Endothelial cell of umbilical vein (primary cell): ENCODE results near the gene ZNF438. TPM values are rescaled to one million over a fixed set of nuclear protein-coding genes. Genes with fewer than 3 reads are reported as not detected.

ENCODE experiments used
- BruUV-seq: library from RNA; stranded (reverse); fragments of 400-500 nt; replicated peaks from 2 replicates; lab custom pipeline; 2021; lab: Mats Ljungman, UMichigan
- CTCF ChIA-PET: fragments of 300-600, 350-600 bp; sonication (Branson Sonifier 250); formaldehyde crosslinking; loops from one replicate; lab custom pipeline; 2021; ENCODE audit warnings: antibody characterized with exemption, inconsistent platforms; lab: Charles Lee
- POLR2A ChIA-PET: fragments of 300-600, 350-600 bp; sonication (Branson Sonifier 250); formaldehyde crosslinking; loops from one replicate; lab custom pipeline; 2021; ENCODE audit warnings: antibody characterized with exemption, inconsistent platforms; lab: Charles Lee
- DNase-seq: peaks from one replicate; pipeline ENCODE4 v3.0.0-alpha.2; 2011; ENCODE audit warnings: low read depth, low spot score
- FAIRE-seq: peaks from 2 replicates; lab custom pipeline; 2011; peaks lifted over from hg19 to GRCh38; lab: Jason Lieb, UNC
- H2AFZ ChIP-seq: 2 replicates; pipeline ENCODE4 v1.6.0; 2012; ENCODE audit warnings: low read depth, low read length, control low read depth, inconsistent platforms
- H3K27ac ChIP-seq: 2 replicates; pipeline ENCODE4 v1.5.1; 2011; ENCODE audit warnings: low read depth, mild to moderate bottlenecking, control low read depth, low read length, moderate library complexity; ENCODE audit not compliant: insufficient read depth
- H3K27me3 ChIP-seq, 2 experiments: 2 replicates each; pipeline versions ENCODE4 v1.6.0 to v1.6.1; 2011; ENCODE audit warnings: low read length in 2 of 2, mixed read lengths in 1 of 2; ENCODE audit not compliant: control insufficient read depth in 2 of 2, insufficient read depth in 2 of 2
- H3K36me3 ChIP-seq, 2 experiments: 2 replicates in 1 of 2; 3 replicates in 1 of 2; pipeline ENCODE4 v1.5.1; 2011; ENCODE audit warnings: low read length in 2 of 2, mild to moderate bottlenecking in 1 of 2, moderate library complexity in 1 of 2; ENCODE audit not compliant: control insufficient read depth in 2 of 2, insufficient read depth in 2 of 2; ENCODE audit errors: extremely low read depth in 1 of 2
- H3K4me1 ChIP-seq: 3 replicates; pipeline ENCODE4 v1.5.1; 2011; ENCODE audit warnings: mild to moderate bottlenecking, low read length; ENCODE audit not compliant: control insufficient read depth, insufficient read depth; ENCODE audit errors: extremely low read depth
- H3K4me2 ChIP-seq: 2 replicates; pipeline ENCODE4 v1.6.1; 2011; ENCODE audit warnings: low read length, control low read depth, mixed read lengths; ENCODE audit not compliant: insufficient read depth
- H3K4me3 ChIP-seq, 3 experiments: fragments of 200-600 bp in 1 of 3; sonication (generic), shearing (Covaris generic) in 1 of 3; replicated peaks in 1 of 3; 2 replicates each; pipeline ENCODE4 v1.5.1; 2011 to 2016; ENCODE audit warnings: control low read depth in 3 of 3, low read length in 3 of 3, mild to moderate bottlenecking in 2 of 3, inconsistent platforms in 1 of 3, low read depth in 1 of 3, moderate library complexity in 1 of 3; ENCODE audit not compliant: insufficient read depth in 1 of 3
- H3K79me2 ChIP-seq: 2 replicates; pipeline ENCODE4 v1.6.0; 2012; ENCODE audit warnings: low read length, inconsistent platforms; ENCODE audit not compliant: control insufficient read depth, insufficient read depth
- H3K9ac ChIP-seq: replicated peaks from 2 replicates; pipeline ENCODE3; 2011; ENCODE audit warnings: low read length, control low read depth; ENCODE audit not compliant: insufficient read depth; ENCODE audit errors: extremely low read depth
- H3K9me1 ChIP-seq: replicated peaks from 3 replicates; pipeline ENCODE4 v1.6.0; 2011; ENCODE audit warnings: mild to moderate bottlenecking, low read length; ENCODE audit not compliant: control insufficient read depth, insufficient read depth; ENCODE audit errors: extremely low read depth
- H3K9me3 ChIP-seq: replicated peaks from 2 replicates; pipeline ENCODE4 v1.5.1; 2012; ENCODE audit warnings: low read length, inconsistent platforms; ENCODE audit not compliant: control insufficient read depth, insufficient read depth
- H4K20me1 ChIP-seq: replicated peaks from 2 replicates; pipeline ENCODE3; 2011; ENCODE audit warnings: mild to moderate bottlenecking, low read length; ENCODE audit not compliant: control insufficient read depth, insufficient read depth; ENCODE audit errors: extremely low read depth
- EZH2 ChIP-seq: IDR thresholded peaks from 2 replicates; pipeline ENCODE4 v1.6.1; 2012; ENCODE audit warnings: borderline replicate concordance, low read depth, mild to moderate bottlenecking, moderate library complexity, low read length, inconsistent platforms; ENCODE audit not compliant: severe bottlenecking
- FOS ChIP-seq: IDR thresholded peaks from 2 replicates; pipeline ENCODE4 v1.6.1; 2011; ENCODE audit warnings: mild to moderate bottlenecking, low read length, moderate library complexity, borderline replicate concordance; ENCODE audit not compliant: insufficient read depth
- GATA2 ChIP-seq: IDR thresholded peaks from 2 replicates; pipeline ENCODE4 v1.7.0; 2011; ENCODE audit warnings: low read depth, mild to moderate bottlenecking, moderate library complexity, mixed read lengths, low read length; ENCODE audit not compliant: insufficient read length, insufficient read depth
- JUN ChIP-seq: IDR thresholded peaks from 2 replicates; pipeline ENCODE4 v1.6.1; 2011; ENCODE audit warnings: borderline replicate concordance, low read depth; ENCODE audit not compliant: insufficient read length, insufficient read depth
- MYC ChIP-seq: IDR thresholded peaks from one replicate; pipeline ENCODE4 v1.6.1; 2011; ENCODE audit warnings: mild to moderate bottlenecking, low read depth, low read length
- POLR2A ChIP-seq: IDR thresholded peaks from 2 replicates; pipeline ENCODE4 v1.6.1; 2012; ENCODE audit warnings: low read depth, mild to moderate bottlenecking, control low read depth, low read length
- POLR2AphosphoS5 ChIP-seq: IDR thresholded peaks from 2 replicates; pipeline ENCODE4 v1.6.1; 2012; ENCODE audit warnings: low read depth, mild to moderate bottlenecking, control low read depth, low read length, moderate library complexity; ENCODE audit not compliant: insufficient read depth
- dilution Hi-C: fragments of 300-500 bp; cut with MboI; formaldehyde crosslinking; loops from one replicate; pipeline ENCODE4 v1.15.0; 2019; ENCODE audit warnings: low sequenced_read_pairs; ENCODE audit not compliant: extremely low pct_ligation_motif_present
- intact Hi-C: fragments of 100-400 bp; cut with micrococcal nuclease; formaldehyde crosslinking; loops from one replicate; pipeline ENCODE4 v1.10.0; 2022
- polyA plus RNA-seq, 4 experiments: library from polyadenylated mRNA; depleted of rRNA in 3 of 4; stranded (reverse) in 3 of 4; unstranded in 1 of 4; fragments of >200 nt; gene quantifications; 2 replicates each; pipeline versions ENCODE4 v1.2.1 to v1.2.3, GENCODE V29; 2011 to 2012; ENCODE audit warnings: missing spikeins in 1 of 4
- total RNA-seq: library from RNA; stranded (reverse); gene quantifications from 2 replicates; pipeline ENCODE4 v1.2.3, GENCODE V29; 2021
- TF ChIP-seq, protein P1 (sequence below), 2 donors: IDR thresholded peaks; 1 replicate in 1 of 2; 2 replicates in 1 of 2; pipeline ENCODE4 v1.5.1; 2011; ENCODE audit warnings: low read length in 2 of 2, mild to moderate bottlenecking in 2 of 2, moderate library complexity in 2 of 2, control low read depth in 1 of 2, inconsistent platforms in 1 of 2, low read depth in 1 of 2; ENCODE audit not compliant: insufficient read depth in 1 of 2; ENCODE audit errors: extremely low read depth in 1 of 2
- TF ChIP-seq, protein P2 (sequence below): IDR thresholded peaks from 2 replicates; pipeline ENCODE4 v1.6.1; 2011; ENCODE audit not compliant: insufficient read depth, insufficient read length

ZNF438 gene
- total and polyA plus RNA-seq, 2 donors (not counting 3 experiments of a cell fraction or from before 2014, with no cell fraction given), result 7.2 to 15.1 TPM

DNA sequence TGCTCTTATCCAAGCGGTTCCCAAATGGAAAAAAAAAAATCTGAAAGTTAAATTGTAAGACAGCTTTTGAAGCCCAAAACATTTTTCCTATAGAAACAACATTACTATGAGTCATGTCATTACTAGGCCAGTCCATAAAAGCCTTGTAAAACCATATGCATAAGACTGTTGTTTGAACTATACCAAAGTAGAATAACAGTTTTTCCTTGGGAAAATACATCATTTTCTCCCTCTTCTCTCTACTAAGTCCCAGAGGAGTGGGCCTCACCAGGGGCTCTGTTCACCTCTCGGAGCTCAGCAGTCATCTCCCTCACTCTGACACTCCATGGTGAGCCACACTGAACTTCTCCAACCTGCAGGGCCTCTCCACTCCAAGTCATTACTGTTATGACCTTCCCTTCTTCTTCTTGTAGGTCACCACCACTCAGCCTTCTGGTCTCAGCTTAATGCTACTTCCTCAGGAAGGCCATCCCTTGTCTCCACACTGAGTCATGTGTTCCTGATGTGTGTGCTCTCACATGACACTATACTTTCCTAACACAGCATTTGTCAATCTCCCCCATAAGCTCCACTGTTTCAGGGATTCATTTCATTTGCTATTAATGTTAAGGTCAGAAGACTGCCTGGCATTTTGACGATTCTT lies 32.5 kb downstream of the ZNF438 start:
- TSS peak; percentile 56 for BruUV-seq
- peak overlapping the region; percentile 88 for H3K9ac ChIP-seq
- peak overlapping the region; percentile 99 for H3K27ac ChIP-seq
- H3K4me1 ChIP-seq, result peaks cover 72% of the 10 kb centered on the region
- DNase-seq (peak; percentile 85), FAIRE-seq (peak; percentile 44)
- POLR2A ChIA-PET, result interaction anchor here (0.6 to 1.7 kb wide), 4 partner anchors 13 to 187 kb away, joined by 4 to 6 read pairs (median 5); partner anchors contain the start of gene ZNF438
- intact Hi-C loops, result loop anchor here (1.0 kb wide), 2 partner anchors 14 to 141 kb away; no protein-coding TSS in a partner anchor
- H3K4me3 ChIP-seq, result peak overlapping the region in 2 of 3 experiments; percentile 29 to 76
- TF ChIP-seq MYC, result peak; percentile 42
- no peak for TF ChIP-seq EZH2
- no peak for TF ChIP-seq GATA2
- TF ChIP-seq POLR2A, result peak; percentile 80
- TF ChIP-seq, protein P1, sequence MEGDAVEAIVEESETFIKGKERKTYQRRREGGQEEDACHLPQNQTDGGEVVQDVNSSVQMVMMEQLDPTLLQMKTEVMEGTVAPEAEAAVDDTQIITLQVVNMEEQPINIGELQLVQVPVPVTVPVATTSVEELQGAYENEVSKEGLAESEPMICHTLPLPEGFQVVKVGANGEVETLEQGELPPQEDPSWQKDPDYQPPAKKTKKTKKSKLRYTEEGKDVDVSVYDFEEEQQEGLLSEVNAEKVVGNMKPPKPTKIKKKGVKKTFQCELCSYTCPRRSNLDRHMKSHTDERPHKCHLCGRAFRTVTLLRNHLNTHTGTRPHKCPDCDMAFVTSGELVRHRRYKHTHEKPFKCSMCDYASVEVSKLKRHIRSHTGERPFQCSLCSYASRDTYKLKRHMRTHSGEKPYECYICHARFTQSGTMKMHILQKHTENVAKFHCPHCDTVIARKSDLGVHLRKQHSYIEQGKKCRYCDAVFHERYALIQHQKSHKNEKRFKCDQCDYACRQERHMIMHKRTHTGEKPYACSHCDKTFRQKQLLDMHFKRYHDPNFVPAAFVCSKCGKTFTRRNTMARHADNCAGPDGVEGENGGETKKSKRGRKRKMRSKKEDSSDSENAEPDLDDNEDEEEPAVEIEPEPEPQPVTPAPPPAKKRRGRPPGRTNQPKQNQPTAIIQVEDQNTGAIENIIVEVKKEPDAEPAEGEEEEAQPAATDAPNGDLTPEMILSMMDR (IDR thresholded peaks at IDR 0.05; ENCODE audit: extremely low read depth in 1 of 2, insufficient read depth in 1 of 2, low read depth in 1 of 2, low read length in 2 of 2), result no peak
- peak; percentile 86 for TF ChIP-seq FOS
- TF ChIP-seq, protein P2, sequence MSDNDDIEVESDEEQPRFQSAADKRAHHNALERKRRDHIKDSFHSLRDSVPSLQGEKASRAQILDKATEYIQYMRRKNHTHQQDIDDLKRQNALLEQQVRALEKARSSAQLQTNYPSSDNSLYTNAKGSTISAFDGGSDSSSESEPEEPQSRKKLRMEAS, result peak; percentile 43
- TF ChIP-seq JUN, result peak; percentile 78
- TF ChIP-seq POLR2AphosphoS5, result peak; percentile 81
- no peaks in the 10 kb centered on the region for H3K9me1 ChIP-seq
- H3K4me2 ChIP-seq, result peak overlapping the region; percentile 98
- H3K36me3 ChIP-seq, result no peaks in the 10 kb centered on the region
- dilution Hi-C loops, result no loop called here
- H3K27me3 ChIP-seq, result no peaks in the 10 kb centered on the region
- CTCF ChIA-PET, result interaction anchor here (0.6 to 2.2 kb wide), 16 partner anchors 9 to 492 kb away, joined by 3 to 12 read pairs (median 4); partner anchors contain the start of gene ZNF438
- no peak overlapping the region for H2AFZ ChIP-seq
- peaks cover 25% of the 10 kb centered on the region for H3K79me2 ChIP-seq
- no peaks in the 10 kb centered on the region for H4K20me1 ChIP-seq
- no peaks in the 10 kb centered on the region for H3K9me3 ChIP-seq
